Measurements from ENCODE around the gene MAB21L4.

The MAB21L4 gene

DNA sequence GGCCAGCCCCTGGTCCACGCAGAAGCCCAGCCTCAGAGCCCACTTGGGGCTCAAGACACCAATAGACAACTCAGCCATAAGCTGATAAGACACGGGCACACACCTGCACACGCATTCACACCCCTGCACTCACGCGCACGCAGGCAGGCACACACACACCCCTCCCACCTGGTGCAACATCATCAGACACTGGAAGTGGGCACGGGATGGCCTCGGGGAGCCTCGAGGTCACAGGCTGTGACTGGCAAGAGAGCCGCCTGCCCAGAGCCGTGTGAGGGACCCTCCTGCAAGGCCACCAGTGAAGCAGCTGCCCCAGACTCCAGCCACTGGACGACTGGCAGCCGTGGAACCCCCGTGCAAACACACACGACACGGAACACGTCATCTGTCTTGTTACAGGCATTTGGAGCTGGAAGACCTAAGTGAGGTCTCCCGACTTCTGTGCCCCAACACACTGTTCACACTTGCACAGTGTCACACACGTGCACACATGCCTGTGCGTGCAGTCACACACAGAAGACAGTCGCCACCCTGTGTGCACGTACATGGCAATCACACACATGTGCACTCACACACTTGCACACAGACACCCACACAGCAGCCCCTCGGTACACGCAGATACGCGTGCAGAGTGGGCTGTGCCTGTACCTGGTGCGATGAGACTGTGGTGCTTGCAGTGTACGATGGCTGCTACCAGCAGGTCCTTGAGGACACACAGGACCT, 959 bp downstream of the MAB21L4 start:
- no peak for DNase-seq (ENCODE audit: low read depth, low spot score)

- DNase-seq (ENCODE audit: low read depth, low spot score): no peak
Observed at GRCh38 chr2:240894006-240894405, 1.9 kb downstream of the MAB21L4 start.

GRCh38 chr2:240893363-240893844, 2.6 kb downstream of the MAB21L4 start:
- DNase-seq (ENCODE audit: low read depth, low spot score): no peak

DNA sequence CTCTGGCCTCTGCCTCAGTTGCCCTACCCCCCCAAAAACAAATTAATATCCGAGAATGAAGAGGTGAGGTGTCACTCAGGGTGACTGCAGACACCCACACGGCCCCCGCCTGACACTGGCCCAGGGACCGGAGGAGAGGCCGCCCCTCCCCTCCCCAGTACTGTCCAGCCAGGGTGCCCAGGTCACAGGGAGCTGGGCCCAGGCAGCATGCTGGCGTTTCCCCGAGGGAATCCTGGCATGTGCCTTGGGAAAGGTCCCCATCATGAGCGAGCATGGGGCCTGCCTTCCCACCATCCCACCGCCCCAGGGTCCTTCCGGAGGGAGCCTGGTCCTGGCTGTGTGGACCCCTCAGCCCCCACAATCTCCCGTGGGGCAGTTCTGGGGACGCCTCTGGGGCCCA, 3.0 kb downstream of the MAB21L4 start:
- DNase-seq (ENCODE audit: low read depth, low spot score): no peak

DNA sequence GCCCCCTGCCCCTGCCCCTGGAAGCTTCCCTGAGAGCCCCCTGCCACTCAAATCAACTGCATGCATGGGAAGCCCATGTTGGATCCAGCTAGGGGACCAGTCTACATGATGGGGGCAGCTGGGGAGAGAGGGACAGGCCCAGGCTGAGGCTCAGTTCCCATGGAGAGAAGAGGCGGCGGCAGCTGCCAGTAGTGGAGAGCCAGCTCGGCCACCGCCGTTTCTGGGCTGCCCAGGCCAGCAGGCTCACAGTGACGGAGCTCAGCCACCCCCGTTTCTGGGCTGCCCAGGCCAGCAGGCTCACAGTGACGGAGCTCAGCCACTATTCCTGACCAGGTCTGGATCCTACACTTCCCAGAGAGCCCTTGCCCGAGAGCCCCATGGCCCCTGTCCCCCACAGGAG, 3.6 kb downstream of the MAB21L4 start:
- DNase-seq (ENCODE audit: low read depth, low spot score): no peak

DNA sequence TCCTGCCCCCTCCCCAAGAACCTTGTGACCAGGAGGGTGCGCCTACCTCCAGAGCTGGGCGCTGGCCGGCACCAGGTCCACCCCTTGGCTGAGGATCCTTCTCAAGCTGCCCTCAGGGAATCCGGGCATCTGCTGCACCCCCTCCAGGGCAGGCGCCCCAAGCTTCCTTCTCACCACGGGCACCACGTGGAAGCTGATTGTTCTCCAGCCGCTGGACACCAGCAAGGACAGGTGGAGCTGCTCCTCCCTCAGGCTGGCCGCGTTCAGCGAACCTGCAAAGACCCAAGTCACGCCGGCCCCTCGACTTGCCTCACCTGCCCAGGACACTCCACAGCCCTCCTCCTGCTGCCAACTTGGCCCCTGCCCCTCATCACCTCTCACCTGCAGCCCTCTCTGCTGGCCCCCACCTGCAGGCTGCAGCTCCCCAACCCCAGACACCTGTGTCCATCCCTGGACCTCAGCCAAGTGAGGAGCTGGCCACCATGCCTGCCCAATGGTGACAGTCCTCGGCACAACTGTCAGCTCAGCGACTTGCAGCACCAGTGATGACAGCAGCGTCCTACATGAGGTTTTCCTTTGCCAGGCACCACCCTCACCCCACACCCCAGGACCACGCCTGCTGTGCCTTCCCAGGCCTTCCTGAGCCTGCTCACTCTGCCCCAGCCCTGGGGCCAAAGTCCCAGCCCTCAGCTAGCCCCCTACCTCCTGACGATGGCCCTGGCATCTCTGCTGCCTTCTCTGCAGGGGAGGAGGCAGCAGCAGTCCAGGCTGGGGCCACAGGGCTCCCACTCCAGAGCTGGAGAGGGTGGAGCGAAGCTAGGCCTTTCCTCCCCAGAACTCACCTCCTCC, 4.2 kb downstream of the MAB21L4 start:
- DNase-seq (ENCODE audit: low read depth, low spot score): no peak

DNA sequence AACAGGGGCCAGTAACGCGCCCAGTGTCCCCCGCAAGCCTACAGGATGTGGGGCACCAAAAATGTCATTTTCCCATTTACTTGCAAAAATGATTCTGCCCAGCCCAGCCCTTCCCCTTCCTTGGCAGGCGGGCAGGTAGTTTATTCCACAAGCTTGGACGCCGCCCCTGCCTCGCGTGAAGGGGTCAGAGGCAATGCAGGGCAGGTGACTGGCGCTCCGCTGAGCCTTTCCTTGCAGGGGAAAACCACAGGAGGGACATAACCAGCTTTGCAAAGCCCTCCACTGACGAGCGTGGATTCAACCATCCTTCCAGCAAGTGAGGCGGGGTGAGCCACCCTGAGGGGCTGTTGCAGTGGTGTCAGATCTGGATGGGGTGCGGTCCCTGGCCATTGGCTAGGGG, 5.3 kb downstream of the MAB21L4 start:
- no peak for DNase-seq (ENCODE audit: low read depth, low spot score)

- no peak for DNase-seq (ENCODE audit: low read depth, low spot score)
Observed at GRCh38 chr2:240889601-240890560, 6.1 kb downstream of the MAB21L4 start.

- no peak for DNase-seq (ENCODE audit: low read depth, low spot score)
Observed at GRCh38 chr2:240888890-240889573, 6.9 kb downstream of the MAB21L4 start.

- DNase-seq (ENCODE audit: low read depth, low spot score): no peak
Observed at GRCh38 chr2:240888130-240888889, 7.6 kb downstream of the MAB21L4 start.

GRCh38 chr2:240887631-240888030, 8.3 kb downstream of the MAB21L4 start:
- no peak for DNase-seq (ENCODE audit: low read depth, low spot score)

DNA sequence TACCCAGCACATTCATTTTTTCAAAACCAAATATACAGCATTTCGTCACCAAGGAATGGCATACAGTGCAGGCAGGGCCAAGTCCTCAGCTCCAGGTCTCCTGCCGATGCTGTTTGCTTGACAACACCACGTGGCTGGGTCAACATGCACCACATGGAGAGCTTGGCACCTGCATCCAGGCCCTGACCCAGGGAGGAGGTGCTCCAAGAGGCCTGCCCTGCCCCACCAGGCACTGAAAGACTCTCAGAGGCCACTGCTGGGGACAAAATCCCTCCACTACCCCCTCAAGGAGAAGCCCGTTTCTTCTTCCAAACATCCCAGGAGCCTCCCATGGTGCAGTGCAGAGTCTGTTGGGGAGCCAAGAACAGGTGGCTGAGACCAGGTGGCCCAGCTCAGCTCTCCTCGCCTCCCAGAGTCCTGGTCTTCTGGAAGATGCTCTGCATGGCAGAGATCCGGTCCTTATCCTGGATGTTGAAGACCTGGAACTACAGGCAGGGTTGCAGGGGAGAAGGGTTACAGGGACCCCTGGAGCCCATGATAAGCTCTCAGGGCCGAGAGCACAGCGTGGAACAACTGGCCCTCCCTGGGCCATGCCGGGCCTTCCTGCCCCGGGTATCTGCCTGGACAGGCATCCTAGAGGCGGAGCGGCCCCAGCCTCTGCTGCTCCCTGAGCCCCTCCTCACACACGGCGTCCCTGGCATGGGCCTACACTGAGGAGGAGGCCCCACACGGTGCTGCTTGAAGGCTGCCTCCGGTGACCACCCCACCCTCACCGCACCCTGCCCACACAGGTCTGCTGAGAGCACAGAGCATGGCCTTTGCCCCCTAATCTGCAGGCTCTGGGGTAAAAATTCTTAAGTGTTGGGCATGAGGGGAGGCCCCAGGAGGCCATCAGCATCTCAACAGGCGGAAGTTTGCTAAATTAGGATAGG, 9.0 kb downstream of the MAB21L4 start:
- DNase-seq (ENCODE audit: low read depth, low spot score): no peak

- DNase-seq (ENCODE audit: low read depth, low spot score): no peak
Observed at GRCh38 chr2:240886023-240886565, 9.9 kb downstream of the MAB21L4 start.

DNA sequence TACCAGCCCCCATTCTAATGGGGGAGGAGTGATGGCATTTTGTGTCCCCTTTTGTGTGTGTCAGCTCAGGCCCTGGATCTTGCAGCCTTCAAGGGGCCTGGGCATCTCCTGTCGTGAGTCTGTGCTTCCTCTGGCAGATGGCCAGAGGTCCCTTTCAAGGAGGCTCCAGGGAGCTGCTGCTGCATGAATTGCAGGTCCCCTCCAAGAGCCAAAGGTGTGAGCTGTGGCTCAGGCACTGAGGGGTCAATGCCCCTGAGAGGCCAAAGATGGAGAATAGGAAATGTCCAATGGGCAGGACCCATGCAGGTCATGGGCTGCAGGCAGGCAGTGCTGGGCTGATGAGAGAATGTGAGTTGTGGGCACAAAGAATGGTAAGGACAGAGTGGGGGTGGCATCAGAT, 10.4 kb downstream of the MAB21L4 start:
- no peak for DNase-seq (ENCODE audit: low read depth, low spot score)

GRCh38 chr2:240884745-240885144, 11.2 kb downstream of the MAB21L4 start:
- DNase-seq (ENCODE audit: low read depth, low spot score): no peak

- no peak for DNase-seq (ENCODE audit: low read depth, low spot score)
Observed at GRCh38 chr2:240884221-240884620, 11.7 kb downstream of the MAB21L4 start.

DNA sequence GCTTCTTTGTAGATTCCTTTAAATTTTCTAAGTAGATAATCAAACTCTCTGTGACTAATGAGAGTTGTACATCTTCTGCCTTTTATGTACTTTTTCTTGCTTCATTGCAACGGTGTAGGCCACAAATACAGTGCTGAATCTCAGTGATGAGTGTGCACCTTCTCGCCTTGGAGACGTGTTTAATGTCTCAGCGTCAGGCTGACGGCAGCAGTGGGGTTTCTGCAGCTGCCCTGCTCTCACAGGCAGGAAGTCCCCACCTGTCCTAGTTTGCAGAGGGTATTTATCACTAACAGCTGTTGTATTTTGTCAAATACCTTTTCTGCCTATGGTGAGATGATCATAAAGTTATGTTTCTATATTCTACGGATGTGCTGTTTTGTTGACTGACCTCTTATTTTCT, 14.0 kb downstream of the MAB21L4 start:
- no peak for DNase-seq (ENCODE audit: low read depth, low spot score)

GRCh38 chr2:240879105-240879504, 16.9 kb downstream of the MAB21L4 start:
- DNase-seq (ENCODE audit: low read depth, low spot score): no peak

- no peak for DNase-seq (ENCODE audit: low read depth, low spot score)
Observed at GRCh38 chr2:240878341-240878936, 17.5 kb downstream of the MAB21L4 start.
